H1 (cell line): ENCODE measurements around the gene AGBL5. TPM values are rescaled to one million over a fixed set of nuclear protein-coding genes. Genes with fewer than 3 reads are reported as not detected.

Source experiments
- CTCF ChIA-PET: fragments of 300-600 bp; sonication (Branson Sonifier 250); formaldehyde crosslinking; loops from one replicate; lab custom pipeline; 2021; ENCODE audit not compliant: partially characterized antibody; lab: Charles Lee
- POLR2A ChIA-PET: fragments of 300-600 bp; sonication (Branson Sonifier 250); formaldehyde crosslinking; loops from one replicate; lab custom pipeline; 2021; ENCODE audit warnings: inconsistent platforms; ENCODE audit not compliant: partially characterized antibody; lab: Charles Lee
- DNase-seq, 2 experiments: peaks; one replicate each; pipeline versions ENCODE4 v3.0.0 to v3.0.0-alpha.2; 2010 to 2022; ENCODE audit warnings: low spot score in 2 of 2, low read depth in 1 of 2, mixed read lengths in 1 of 2
- FAIRE-seq: peaks from 2 replicates; lab custom pipeline; 2011; peaks lifted over from hg19 to GRCh38; lab: Jason Lieb, UNC
- H2AFZ ChIP-seq: 2 replicates; pipeline ENCODE4 v1.8.1; 2012; ENCODE audit warnings: low read length, inconsistent platforms
- H2AK5ac ChIP-seq: 2 replicates; pipeline ENCODE4 v1.6.1; 2013; ENCODE audit warnings: low read depth, low read length
- H2BK120ac ChIP-seq: replicated peaks from 2 replicates; pipeline ENCODE3; 2013; ENCODE audit warnings: low read depth, low read length, inconsistent platforms
- H2BK12ac ChIP-seq: 2 replicates; pipeline ENCODE4 v1.6.1; 2013; ENCODE audit warnings: low read depth, low read length
- H2BK15ac ChIP-seq: 2 replicates; pipeline ENCODE4 v1.6.1; 2013; ENCODE audit warnings: low read length
- H2BK20ac ChIP-seq: 2 replicates; pipeline ENCODE4 v1.6.1; 2013; ENCODE audit warnings: low read length
- H2BK5ac ChIP-seq: 2 replicates; pipeline ENCODE4 v1.6.1; 2013; ENCODE audit warnings: low read depth, low read length
- H3K14ac ChIP-seq: 2 replicates; pipeline ENCODE4 v1.6.1; 2013; ENCODE audit warnings: inconsistent platforms; ENCODE audit not compliant: insufficient read length
- H3K18ac ChIP-seq: 2 replicates; pipeline ENCODE4 v1.6.1; 2013; ENCODE audit warnings: low read length; ENCODE audit errors: extremely low read depth
- H3K23ac ChIP-seq: 2 replicates; pipeline ENCODE4 v1.6.1; 2013; ENCODE audit warnings: inconsistent platforms; ENCODE audit not compliant: insufficient read length
- H3K23me2 ChIP-seq: 2 replicates; pipeline ENCODE4 v1.6.1; 2013; ENCODE audit warnings: low read depth, low read length
- H3K27ac ChIP-seq: 2 replicates; pipeline ENCODE4 v1.6.1; 2011; ENCODE audit warnings: low read depth, low read length, inconsistent platforms
- H3K27me3 ChIP-seq, 4 experiments: replicated peaks in 1 of 4; 1 replicate in 1 of 4; 2 replicates in 3 of 4; pipeline versions ENCODE4 v1.6.1 to v1.8.1; 2011 to 2013; ENCODE audit warnings: low read length in 3 of 4, mild to moderate bottlenecking in 3 of 4, inconsistent platforms in 2 of 4, mixed read lengths in 2 of 4, moderate library complexity in 1 of 4; ENCODE audit not compliant: control insufficient read depth in 3 of 4, insufficient read depth in 3 of 4; ENCODE audit errors: extremely low read depth in 1 of 4
- H3K36me3 ChIP-seq, 4 experiments: 2 replicates each; pipeline versions ENCODE4 v1.6.1 to v1.8.1; 2011 to 2013; ENCODE audit warnings: mild to moderate bottlenecking in 4 of 4, low read length in 3 of 4, moderate library complexity in 2 of 4, control low read depth in 1 of 4, inconsistent platforms in 1 of 4; ENCODE audit not compliant: insufficient read depth in 4 of 4, control insufficient read depth in 2 of 4
- H3K4ac ChIP-seq: replicated peaks from 2 replicates; pipeline ENCODE3; 2013; ENCODE audit warnings: low read length, low read depth, mixed read lengths, inconsistent platforms; ENCODE audit not compliant: insufficient read length
- H3K4me1 ChIP-seq, 4 experiments: replicated peaks in 1 of 4; 1 replicate in 1 of 4; 2 replicates in 3 of 4; pipeline versions ENCODE4 v1.6.1 to v1.8.1; 2011 to 2013; ENCODE audit warnings: low read length in 3 of 4, inconsistent platforms in 2 of 4, mixed read lengths in 1 of 4; ENCODE audit not compliant: insufficient read depth in 4 of 4, control insufficient read depth in 3 of 4
- H3K4me2 ChIP-seq, 2 experiments: 2 replicates each; pipeline versions ENCODE4 v1.6.1 to v1.8.1; 2011 to 2013; ENCODE audit warnings: low read depth in 2 of 2, low read length in 2 of 2, control low read depth in 1 of 2, inconsistent platforms in 1 of 2, mild to moderate bottlenecking in 1 of 2; ENCODE audit not compliant: insufficient read depth in 1 of 2
- H3K4me3 ChIP-seq, 4 experiments: fragments of 200-600, 300-600 bp in 1 of 4; sonication (generic), shearing (Covaris generic), sonication (Bioruptor Twin) in 1 of 4; 2 replicates each; pipeline versions ENCODE4 v1.5.1 to v1.8.1; 2011 to 2016; ENCODE audit warnings: low read length in 4 of 4, low read depth in 3 of 4, control low read depth in 2 of 4, inconsistent platforms in 2 of 4, mild to moderate bottlenecking in 2 of 4, mixed read lengths in 1 of 4, moderate library complexity in 1 of 4; ENCODE audit not compliant: insufficient read depth in 2 of 4; ENCODE audit errors: extremely low read depth in 1 of 4
- H3K56ac ChIP-seq: replicated peaks from 2 replicates; pipeline ENCODE3; 2013; ENCODE audit warnings: low read depth, mild to moderate bottlenecking, mixed read lengths, low read length, inconsistent platforms; ENCODE audit not compliant: insufficient read length
- H3K79me1 ChIP-seq: 2 replicates; pipeline ENCODE4 v1.6.1; 2013; ENCODE audit warnings: low read depth, low read length, control low read depth
- H3K79me2 ChIP-seq, 2 experiments: 2 replicates each; pipeline versions ENCODE4 v1.6.1 to v1.8.1; 2012 to 2013; ENCODE audit warnings: low read length in 2 of 2, mild to moderate bottlenecking in 2 of 2, inconsistent platforms in 1 of 2; ENCODE audit not compliant: insufficient read depth in 2 of 2, control insufficient read depth in 1 of 2
- H3K9ac ChIP-seq, 4 experiments: replicated peaks in 1 of 4; 1 replicate in 1 of 4; 2 replicates in 3 of 4; pipeline versions ENCODE4 v1.6.1 to v1.8.1; 2011 to 2013; ENCODE audit warnings: low read depth in 3 of 4, low read length in 3 of 4, control low read depth in 2 of 4, mild to moderate bottlenecking in 2 of 4, moderate library complexity in 2 of 4, inconsistent platforms in 1 of 4; ENCODE audit errors: extremely low read depth in 1 of 4
- H3K9me3 ChIP-seq, 2 experiments: 2 replicates each; pipeline versions ENCODE4 v1.6.1 to v1.8.1; 2012 to 2013; ENCODE audit warnings: mild to moderate bottlenecking in 2 of 2, moderate library complexity in 2 of 2, control low read depth in 1 of 2, inconsistent platforms in 1 of 2, low read depth in 1 of 2, low read length in 1 of 2, mixed read lengths in 1 of 2; ENCODE audit not compliant: insufficient read depth in 2 of 2
- H4K20me1 ChIP-seq, 2 experiments: replicated peaks in 1 of 2; 2 replicates each; pipeline versions ENCODE3 to v1.8.1; 2011 to 2013; ENCODE audit warnings: inconsistent platforms in 2 of 2, low read length in 2 of 2, mild to moderate bottlenecking in 1 of 2; ENCODE audit not compliant: insufficient read depth in 2 of 2, control insufficient read depth in 1 of 2
- H4K5ac ChIP-seq: 2 replicates; pipeline ENCODE4 v1.6.1; 2013; ENCODE audit warnings: low read length, low read depth, mixed read lengths, inconsistent platforms; ENCODE audit not compliant: insufficient read length
- H4K8ac ChIP-seq: 2 replicates; pipeline ENCODE4 v1.8.0; 2013; ENCODE audit warnings: mild to moderate bottlenecking, moderate library complexity, low read length, inconsistent platforms; ENCODE audit not compliant: insufficient read depth; ENCODE audit errors: extremely low read depth
- H4K91ac ChIP-seq: replicated peaks from 2 replicates; pipeline ENCODE3; 2013; ENCODE audit warnings: low read length, mixed read lengths, inconsistent platforms; ENCODE audit not compliant: insufficient read length
- RXRA ChIP-seq: IDR thresholded peaks from 2 replicates; pipeline ENCODE4 v1.6.1; 2011; ENCODE audit warnings: low read depth, mild to moderate bottlenecking, low read length, moderate library complexity; ENCODE audit not compliant: insufficient read depth
- WGBS, 2 experiments: shearing (Covaris generic) in 1 of 2; methylation state at CpG; one replicate each; pipeline versions ENCODE4 v1.1.6 to v1.1.7; 2013 to 2015; ENCODE audit warnings: low lambda C conversion rate in 2 of 2, mixed read lengths in 2 of 2, inconsistent platforms in 1 of 2, low coverage in 1 of 2, missing lambda C conversion rate in 1 of 2; ENCODE audit not compliant: insufficient replicate concordance in 2 of 2, insufficient coverage in 1 of 2, insufficient read length in 1 of 2; ENCODE audit errors: extremely low coverage in 1 of 2, missing lambda C conversion rate in 1 of 2; 5-methylcytosine and 5-hydroxymethylcytosine counted together
- polyA plus RNA-seq, 7 experiments: library from polyadenylated mRNA; depleted of rRNA in 3 of 7; stranded (reverse) in 5 of 7; unstranded in 2 of 7; fragments of >200 nt in 5 of 7; fragments of 200-250 nt in 2 of 7; gene quantifications; 1 replicate in 5 of 7; 2 replicates in 1 of 7; 4 replicates in 1 of 7; pipeline versions ENCODE4 v1.2.1 to v1.2.3, GENCODE V29; 2011 to 2013; ENCODE audit warnings: missing spikeins in 2 of 7, mixed read lengths in 2 of 7
- total RNA-seq: library from RNA; stranded (reverse); fragmentation: NEBNext Ultra II Directional; extraction: Animal tissue kit (Norgen Biotek cat#: 25700); gene quantifications from 2 replicates; pipeline ENCODE4 v1.2.1, GENCODE V29; 2021
- TF ChIP-seq, protein P1 (sequence below): IDR thresholded peaks from 2 replicates; pipeline ENCODE4 v1.6.1; 2011; ENCODE audit warnings: low read depth, mild to moderate bottlenecking, low read length; ENCODE audit not compliant: insufficient read depth

AGBL5 gene
- total and polyA plus RNA-seq, 2 of the 8 experiments (the other 6 are each of a cell fraction or from before 2014, with no cell fraction given), result 45.4 to 62.0 TPM

- Histone ChIP-seq H4K5ac (no peak overlapping the region), H3K27ac (no peak overlapping the region), H3K36me3 (no peaks in the 10 kb centered on the region), H3K79me1 (no peaks in the 10 kb centered on the region), H3K14ac (no peak overlapping the region), H2AK5ac (no peak overlapping the region), H3K4me3 (no peak overlapping the region), H3K4ac (no peak overlapping the region), H3K9me3 (peaks cover 13 to 15% of the 10 kb centered on the region in 2 experiments), H2BK5ac (no peak overlapping the region), H3K79me2 (no peaks in the 10 kb centered on the region), H3K56ac (no peak overlapping the region), H3K23me2 (no peaks in the 10 kb centered on the region), H3K23ac (no peak overlapping the region), H2BK20ac (no peak overlapping the region), H3K4me1 (no peaks in the 10 kb centered on the region), H4K20me1 (no peaks in the 10 kb centered on the region), H3K9ac (no peak overlapping the region), H2BK15ac (no peak overlapping the region), H4K91ac (no peak overlapping the region), H2AFZ (no peak overlapping the region), H3K18ac (no peak overlapping the region), H3K4me2 (no peak overlapping the region), H2BK120ac (no peak overlapping the region), H4K8ac (no peak overlapping the region), H2BK12ac (no peak overlapping the region), H3K27me3 (no peaks in the 10 kb centered on the region)
- TF ChIP-seq, protein P1, sequence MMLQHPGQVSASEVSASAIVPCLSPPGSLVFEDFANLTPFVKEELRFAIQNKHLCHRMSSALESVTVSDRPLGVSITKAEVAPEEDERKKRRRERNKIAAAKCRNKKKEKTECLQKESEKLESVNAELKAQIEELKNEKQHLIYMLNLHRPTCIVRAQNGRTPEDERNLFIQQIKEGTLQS, result no peak
- TF ChIP-seq RXRA, result no peak
- 86% methylated on average over 4 of the region's 4 CpGs; no CpG with 5 or more reads in 1 of the 2 experiments for WGBS, 2 experiments
- DNase-seq, result no peak
- FAIRE-seq, result no peak
- POLR2A ChIA-PET, result no interaction called here
- CTCF ChIA-PET, result interaction anchor here (1.7 to 12.3 kb wide), 2 partner anchors 13 to 49 kb away, joined by 5 to 416 read pairs; partner anchors contain the start of gene MAPRE3
Observed at GRCh38 chr2:27008678-27009077, 42.8 kb upstream of the AGBL5 start.
